H9 (cell line): ENCODE results near the gene ST6GAL1. TPM values are rescaled to one million over a fixed set of nuclear protein-coding genes. Genes with fewer than 3 reads are reported as not detected.

Source experiments
- DNase-seq: peaks from one replicate; pipeline ENCODE4 v3.0.0-alpha.2; 2017
- H2AFZ ChIP-seq: one replicate; pipeline ENCODE4 v1.6.1; 2013; ENCODE audit warnings: mild to moderate bottlenecking, low read length, control low read depth, moderate library complexity
- H2AK5ac ChIP-seq: 2 replicates; pipeline ENCODE4 v1.6.1; 2013; ENCODE audit warnings: low read length, control low read depth, mixed read lengths; ENCODE audit not compliant: insufficient read length
- H2BK120ac ChIP-seq: one replicate; pipeline ENCODE4 v1.6.1; 2013; ENCODE audit warnings: low read depth, mild to moderate bottlenecking, low read length, control low read depth, inconsistent platforms; ENCODE audit not compliant: poor library complexity, severe bottlenecking
- H2BK12ac ChIP-seq: 2 replicates; pipeline ENCODE4 v1.6.1; 2013; ENCODE audit warnings: low read length, control low read depth, mixed read lengths, low read depth; ENCODE audit not compliant: insufficient read length
- H2BK15ac ChIP-seq: 2 replicates; pipeline ENCODE4 v1.6.1; 2013; ENCODE audit warnings: low read depth, low read length, control low read depth
- H2BK20ac ChIP-seq: one replicate; pipeline ENCODE4 v1.6.1; 2013; ENCODE audit warnings: low read depth, mild to moderate bottlenecking, low read length, control low read depth, inconsistent platforms; ENCODE audit not compliant: poor library complexity, severe bottlenecking
- H2BK5ac ChIP-seq: 2 replicates; pipeline ENCODE4 v1.6.1; 2013; ENCODE audit warnings: low read length, control low read depth, mixed read lengths; ENCODE audit not compliant: insufficient read length
- H3K14ac ChIP-seq: 2 replicates; pipeline ENCODE4 v1.6.1; 2013; ENCODE audit warnings: low read length, control low read depth; ENCODE audit not compliant: insufficient read depth
- H3K18ac ChIP-seq: 2 replicates; pipeline ENCODE4 v1.6.1; 2013; ENCODE audit warnings: low read depth, mild to moderate bottlenecking, mixed read lengths, low read length, control low read depth; ENCODE audit not compliant: insufficient read length
- H3K23ac ChIP-seq: 2 replicates; pipeline ENCODE4 v1.6.1; 2013; ENCODE audit warnings: low read length, control low read depth, mixed read lengths, low read depth; ENCODE audit not compliant: insufficient read length
- H3K23me2 ChIP-seq: 2 replicates; pipeline ENCODE4 v1.6.1; 2013; ENCODE audit warnings: low read depth, mild to moderate bottlenecking, mixed read lengths, low read length, control low read depth; ENCODE audit not compliant: insufficient read length, poor library complexity, severe bottlenecking
- H3K27ac ChIP-seq: 2 replicates; pipeline ENCODE4 v1.5.1; 2013; ENCODE audit warnings: low read length, control low read depth, mixed read lengths, low read depth; ENCODE audit not compliant: insufficient read length
- H3K27me3 ChIP-seq: 2 replicates; pipeline ENCODE4 v1.6.1; 2013; ENCODE audit warnings: low read length, control low read depth, inconsistent platforms; ENCODE audit not compliant: insufficient read depth
- H3K4ac ChIP-seq: 2 replicates; pipeline ENCODE4 v1.6.1; 2013; ENCODE audit warnings: low read depth, mild to moderate bottlenecking, control low read depth, inconsistent platforms, low read length, moderate library complexity
- H3K4me1 ChIP-seq: 2 replicates; pipeline ENCODE4 v1.6.1; 2013; ENCODE audit warnings: low read length, control low read depth, inconsistent platforms; ENCODE audit not compliant: insufficient read depth
- H3K4me2 ChIP-seq: 2 replicates; pipeline ENCODE4 v1.6.1; 2013; ENCODE audit warnings: low read length, control low read depth, mixed read lengths; ENCODE audit not compliant: insufficient read length, insufficient read depth
- H3K56ac ChIP-seq: 2 replicates; pipeline ENCODE4 v1.6.1; 2013; ENCODE audit warnings: low read depth, mild to moderate bottlenecking, mixed read lengths, low read length, control low read depth; ENCODE audit not compliant: insufficient read length
- H3K79me1 ChIP-seq: 2 replicates; pipeline ENCODE4 v1.6.1; 2013; ENCODE audit warnings: low read depth, mild to moderate bottlenecking, moderate library complexity, low read length, control low read depth, inconsistent platforms; ENCODE audit not compliant: insufficient read depth, poor library complexity, severe bottlenecking
- H3K79me2 ChIP-seq: 2 replicates; pipeline ENCODE4 v1.6.1; 2013; ENCODE audit warnings: low read length, control low read depth, inconsistent platforms; ENCODE audit not compliant: insufficient read depth
- H3K9ac ChIP-seq: 2 replicates; pipeline ENCODE4 v1.6.1; 2013; ENCODE audit warnings: low read length, control low read depth, mixed read lengths; ENCODE audit not compliant: insufficient read length; ENCODE audit errors: extremely low read depth
- H3K9me3 ChIP-seq: one replicate; pipeline ENCODE4 v1.6.1; 2013; ENCODE audit warnings: low read depth, low read length, inconsistent platforms; ENCODE audit not compliant: control insufficient read depth
- H3T11ph ChIP-seq: one replicate; pipeline ENCODE4 v1.6.1; 2013; ENCODE audit warnings: mild to moderate bottlenecking, low read length, control low read depth, inconsistent platforms
- H4K20me1 ChIP-seq: one replicate; pipeline ENCODE4 v1.6.1; 2013; ENCODE audit not compliant: control insufficient read depth, insufficient read length, insufficient read depth
- H4K5ac ChIP-seq: 2 replicates; pipeline ENCODE4 v1.6.1; 2013; ENCODE audit warnings: low read depth, mild to moderate bottlenecking, mixed read lengths, low read length, control low read depth; ENCODE audit not compliant: insufficient read length
- H4K8ac ChIP-seq: replicated peaks from 2 replicates; pipeline ENCODE4 v1.6.1; 2013; ENCODE audit warnings: low read length, control low read depth, mixed read lengths, low read depth; ENCODE audit not compliant: insufficient read length
- H4K91ac ChIP-seq: 2 replicates; pipeline ENCODE4 v1.6.1; 2013; ENCODE audit warnings: low read depth, mild to moderate bottlenecking, moderate library complexity, mixed read lengths, low read length, control low read depth; ENCODE audit not compliant: insufficient read length
- H3K27ac Mint-ChIP-seq, 3 experiments: 2 replicates in 2 of 3; 3 replicates in 1 of 3; pipeline ENCODE4 v1.8.0; 2020 to 2021; ENCODE audit warnings: mixed read lengths in 3 of 3, mild to moderate bottlenecking in 1 of 3, moderate library complexity in 1 of 3
- H3K27me3 Mint-ChIP-seq: 2 replicates; pipeline ENCODE4 v1.8.0; 2021; ENCODE audit warnings: low read depth, mild to moderate bottlenecking, moderate library complexity, mixed read lengths
- H3K36me3 Mint-ChIP-seq, 3 experiments: 2 replicates in 2 of 3; 3 replicates in 1 of 3; pipeline ENCODE4 v1.8.0; 2020 to 2021; ENCODE audit warnings: low read depth in 3 of 3, mixed read lengths in 3 of 3; ENCODE audit not compliant: insufficient read depth in 1 of 3
- H3K4me1 Mint-ChIP-seq, 2 experiments: 2 replicates each; pipeline ENCODE4 v1.8.0; 2020; ENCODE audit warnings: mixed read lengths in 2 of 2
- H3K4me3 Mint-ChIP-seq, 2 experiments: 2 replicates in 1 of 2; 3 replicates in 1 of 2; pipeline ENCODE4 v1.8.0; 2020 to 2021; ENCODE audit warnings: mild to moderate bottlenecking in 2 of 2, mixed read lengths in 2 of 2, moderate library complexity in 1 of 2
- H3K9me3 Mint-ChIP-seq, 2 experiments: 2 replicates in 1 of 2; 3 replicates in 1 of 2; pipeline ENCODE4 v1.8.0; 2020; ENCODE audit warnings: mild to moderate bottlenecking in 2 of 2, mixed read lengths in 2 of 2, moderate library complexity in 1 of 2
- CTCF ChIP-seq: fragments of 200-600 bp; sonication (generic); conservative IDR thresholded peaks from 3 replicates; pipeline ENCODE4 v1.8.0; 2021; ENCODE audit warnings: antibody characterized with exemption, mild to moderate bottlenecking
- WGBS: extraction: QIAGEN DNeasy Blood & Tissue Kit; methylation state at CpG from one replicate; pipeline ENCODE4 v1.1.7; 2013; ENCODE audit warnings: missing lambda C conversion rate, low lambda C conversion rate, mixed read lengths; ENCODE audit not compliant: insufficient read length; ENCODE audit errors: extremely low coverage; 5-methylcytosine and 5-hydroxymethylcytosine counted together
- total RNA-seq: library from RNA; stranded (reverse); gene quantifications from 2 replicates; pipeline ENCODE4 v1.2.1, GENCODE V29; 2021

Gene ST6GAL1
- total RNA-seq, 1 experiment from 2014 or later, result 139 TPM

GRCh38 chr3:187027531-187028278 lies 97.4 kb downstream of the ST6GAL1 start:
- no peaks in the 10 kb centered on the region for H3K23me2 ChIP-seq
- H3K4me1 Mint-ChIP-seq, result peaks cover 16 to 26% of the 10 kb centered on the region in 2 experiments; a peak in 3 of 4 replicates
- H3K14ac ChIP-seq, result no peak overlapping the region
- no peak for TF ChIP-seq CTCF
- no peak overlapping the region for H2BK12ac ChIP-seq
- H3K4me1 ChIP-seq, result no peaks in the 10 kb centered on the region; the same call in 1 of the 2 replicates
- no peak for DNase-seq
- no peak overlapping the region for H4K8ac ChIP-seq
- H3K36me3 Mint-ChIP-seq, result peaks cover 34 to 41% (median 36%) of the 10 kb centered on the region in 3 experiments
- H3K4me2 ChIP-seq, result no peak overlapping the region
- no peaks in the 10 kb centered on the region for H3K27me3 ChIP-seq
- H3K56ac ChIP-seq, result no peak overlapping the region
- H3K4me3 Mint-ChIP-seq, result no peak overlapping the region
- H3K4ac ChIP-seq, result no peak overlapping the region
- no peak overlapping the region for H4K91ac ChIP-seq
- H2BK5ac ChIP-seq, result no peak overlapping the region
- H3K27ac Mint-ChIP-seq, result no peak overlapping the region; a peak in 1 of 7 replicates
- H2BK20ac ChIP-seq, result no peak overlapping the region
- no peak overlapping the region for H3T11ph ChIP-seq
- H4K20me1 ChIP-seq, result no peaks in the 10 kb centered on the region
- no peak overlapping the region for H2BK15ac ChIP-seq
- no peak overlapping the region for H4K5ac ChIP-seq
- H3K27me3 Mint-ChIP-seq, result no peaks in the 10 kb centered on the region
- H2AFZ ChIP-seq, result no peak overlapping the region
- H3K18ac ChIP-seq, result no peak overlapping the region
- no peak overlapping the region for H2BK120ac ChIP-seq
- no peak overlapping the region for H3K23ac ChIP-seq
- no peak overlapping the region for H3K9ac ChIP-seq
- no peaks in the 10 kb centered on the region; a peak in 2 of 5 replicates for H3K9me3 Mint-ChIP-seq
- no peak overlapping the region for H3K27ac ChIP-seq
- no peaks in the 10 kb centered on the region for H3K79me1 ChIP-seq
- no peak overlapping the region for H2AK5ac ChIP-seq
- H3K9me3 ChIP-seq, result no peaks in the 10 kb centered on the region
- no CpG with 5 or more reads among the region's 8 CpGs for WGBS
- no peaks in the 10 kb centered on the region for H3K79me2 ChIP-seq
